Upper lobe of left lung (tissue), 4 donors: ENCODE data around the gene PDPR.
"Not testable (repeated sequence)": the region's sequence is repeated elsewhere in the genome, so short reads cannot be mapped to it uniquely, and the experiment has no call there.

Experiments used
- CTCF ChIP-seq, 6 experiments: fragments of 450-650 bp in 4 of 6; fragments of 200-600 bp in 2 of 6; sonication (generic) in 2 of 6; IDR thresholded peaks; one replicate each; pipeline ENCODE4 v1.5.1; 2016 to 2019; ENCODE audit warnings: antibody characterized with exemption in 6 of 6
- EP300 ChIP-seq, 4 donors: sonication (generic); formaldehyde crosslinking; IDR thresholded peaks; one replicate each; pipeline ENCODE4 v1.5.1; 2017; ENCODE audit warnings: antibody characterized with exemption in 4 of 4, control low read depth in 2 of 4
- POLR2A ChIP-seq, 4 donors: fragments of 450-650 bp; IDR thresholded peaks; one replicate each; pipeline ENCODE4 v1.5.1; 2016 to 2017; ENCODE audit warnings: antibody characterized with exemption in 4 of 4, mild to moderate bottlenecking in 2 of 4
- POLR2AphosphoS5 ChIP-seq, 2 donors: sonication (generic); formaldehyde crosslinking; IDR thresholded peaks; one replicate each; pipeline ENCODE4 v1.5.1; 2017; ENCODE audit warnings: antibody characterized with exemption in 2 of 2

GRCh38 chr16:70113599-70113981, 542 bp upstream of the PDPR start:
- not testable (repeated sequence) for TF ChIP-seq POLR2AphosphoS5, POLR2A, CTCF, EP300 (IDR thresholded peaks at IDR 0.05)
